ENCODE data around the gene GNAO1. TPM values are rescaled to one million over a fixed set of nuclear protein-coding genes. Genes with fewer than 3 reads are reported as not detected.

GNAO1 gene
- total RNA-seq, 2 donors from 2014 or later = 6.1 to 23.6 TPM

DNA sequence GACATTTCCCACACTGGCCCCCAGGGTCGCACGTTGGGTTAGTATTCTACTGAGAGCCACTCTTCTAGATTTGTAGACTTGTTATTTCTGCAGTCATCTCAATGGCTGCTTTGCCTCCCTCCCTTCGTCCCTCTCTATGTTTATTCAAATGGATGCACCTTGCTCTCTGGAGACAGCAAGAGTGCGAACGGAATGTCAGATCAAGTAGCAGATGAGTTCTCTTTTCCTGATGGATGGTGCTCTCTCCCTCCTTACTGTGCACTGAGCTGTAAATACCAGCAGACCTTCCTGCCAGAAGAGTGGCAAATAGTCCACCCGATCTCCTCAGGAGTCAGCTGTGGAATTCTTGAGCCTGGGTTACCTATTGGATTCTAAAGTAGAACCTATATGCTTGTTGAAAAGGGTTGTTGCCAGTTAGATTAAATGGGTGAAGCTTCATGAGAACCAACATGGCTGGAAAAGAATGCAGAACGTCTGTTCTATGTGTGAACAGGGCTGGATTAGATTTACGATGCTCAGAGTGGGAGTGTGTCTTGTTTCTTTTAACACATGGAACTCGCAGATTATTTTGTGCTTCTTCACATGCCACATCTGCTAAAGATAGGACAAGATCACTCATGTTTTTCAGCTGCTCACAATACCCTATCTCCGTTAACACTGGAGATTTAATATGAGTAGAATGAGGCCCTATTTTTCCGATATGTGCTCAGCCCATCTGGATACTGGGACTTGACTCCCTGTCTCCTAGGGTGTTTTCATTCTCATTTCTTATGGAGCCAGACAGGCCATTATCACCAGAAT, 6.1 kb downstream of the GNAO1 start:
- Histone ChIP-seq H3K4me1 (replicated peaks) (no peaks in the 10 kb centered on the region), H3K36me3 (no peaks in the 10 kb centered on the region), H3K27me3 (replicated peaks; ENCODE audit: insufficient read depth) (no peaks in the 10 kb centered on the region), H3K27ac (no peak overlapping the region), H3K4me3 (no peak overlapping the region), H3K9me3 (no peaks in the 10 kb centered on the region)
- intact Hi-C loops (cut with DNase I) = no loop called here
- TF ChIP-seq POLR2AphosphoS5 (IDR thresholded peaks at IDR 0.05) (no peak), POLR2A (IDR thresholded peaks at IDR 0.05) (no peak)
- TF ChIP-seq, protein P1, sequence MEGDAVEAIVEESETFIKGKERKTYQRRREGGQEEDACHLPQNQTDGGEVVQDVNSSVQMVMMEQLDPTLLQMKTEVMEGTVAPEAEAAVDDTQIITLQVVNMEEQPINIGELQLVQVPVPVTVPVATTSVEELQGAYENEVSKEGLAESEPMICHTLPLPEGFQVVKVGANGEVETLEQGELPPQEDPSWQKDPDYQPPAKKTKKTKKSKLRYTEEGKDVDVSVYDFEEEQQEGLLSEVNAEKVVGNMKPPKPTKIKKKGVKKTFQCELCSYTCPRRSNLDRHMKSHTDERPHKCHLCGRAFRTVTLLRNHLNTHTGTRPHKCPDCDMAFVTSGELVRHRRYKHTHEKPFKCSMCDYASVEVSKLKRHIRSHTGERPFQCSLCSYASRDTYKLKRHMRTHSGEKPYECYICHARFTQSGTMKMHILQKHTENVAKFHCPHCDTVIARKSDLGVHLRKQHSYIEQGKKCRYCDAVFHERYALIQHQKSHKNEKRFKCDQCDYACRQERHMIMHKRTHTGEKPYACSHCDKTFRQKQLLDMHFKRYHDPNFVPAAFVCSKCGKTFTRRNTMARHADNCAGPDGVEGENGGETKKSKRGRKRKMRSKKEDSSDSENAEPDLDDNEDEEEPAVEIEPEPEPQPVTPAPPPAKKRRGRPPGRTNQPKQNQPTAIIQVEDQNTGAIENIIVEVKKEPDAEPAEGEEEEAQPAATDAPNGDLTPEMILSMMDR (IDR thresholded peaks at IDR 0.05) = no peak
- 54% methylated on average over 11 of the region's 11 CpGs for WGBS
- no peak for DNase-seq (ENCODE audit: low spot score)

GRCh38 chr16:56198006-56198754, 6.9 kb downstream of the GNAO1 start:
- H3K9me3 ChIP-seq = no peaks in the 10 kb centered on the region
- no peaks in the 10 kb centered on the region for H3K4me1 ChIP-seq (replicated peaks)
- H3K36me3 ChIP-seq = no peaks in the 10 kb centered on the region
- no peak for DNase-seq (ENCODE audit: low spot score)
- no peak overlapping the region for H3K27ac ChIP-seq
- TF ChIP-seq POLR2A (IDR thresholded peaks at IDR 0.05) (no peak), POLR2AphosphoS5 (IDR thresholded peaks at IDR 0.05) (no peak)
- TF ChIP-seq, protein P1 (IDR thresholded peaks at IDR 0.05) = no peak
- intact Hi-C loops (cut with DNase I) = no loop called here
- H3K27me3 ChIP-seq (replicated peaks; ENCODE audit: insufficient read depth) = no peaks in the 10 kb centered on the region
- H3K4me3 ChIP-seq = no peak overlapping the region

GRCh38 chr16:56198755-56199114, 7.4 kb downstream of the GNAO1 start:
- Histone ChIP-seq H3K4me3 (no peak overlapping the region), H3K27me3 (replicated peaks; ENCODE audit: insufficient read depth) (no peaks in the 10 kb centered on the region), H3K27ac (no peak overlapping the region), H3K4me1 (replicated peaks) (no peaks in the 10 kb centered on the region), H3K9me3 (no peaks in the 10 kb centered on the region), H3K36me3 (no peaks in the 10 kb centered on the region)
- 58% methylated on average over 4 of the region's 4 CpGs for WGBS
- DNase-seq (ENCODE audit: low spot score) = no peak
- intact Hi-C loops (cut with DNase I) = no loop called here
- TF ChIP-seq, protein P1 (IDR thresholded peaks at IDR 0.05) = no peak
- TF ChIP-seq POLR2A (IDR thresholded peaks at IDR 0.05) (no peak), POLR2AphosphoS5 (IDR thresholded peaks at IDR 0.05) (no peak)

DNA sequence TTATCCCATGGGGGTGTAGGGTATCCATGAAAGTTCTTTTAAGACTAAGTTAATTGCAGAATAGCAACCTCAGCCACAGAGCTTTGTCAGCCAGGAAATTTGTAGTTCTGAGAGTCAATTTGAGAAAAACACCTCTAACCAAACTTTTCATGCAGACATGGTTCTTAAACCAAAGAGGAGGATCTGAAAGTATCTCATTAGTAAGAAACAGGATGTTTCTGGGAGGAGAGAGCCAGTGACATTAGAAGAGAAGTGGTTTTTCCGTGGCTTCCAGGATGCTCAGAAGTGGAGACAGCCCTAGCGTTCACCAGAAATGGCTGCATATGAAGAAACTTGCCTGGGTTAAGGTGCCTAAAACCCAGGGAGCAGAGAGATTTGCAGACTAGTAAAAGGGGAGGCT, 7.9 kb downstream of the GNAO1 start:
- no peaks in the 10 kb centered on the region for H3K4me1 ChIP-seq (replicated peaks)
- no peaks in the 10 kb centered on the region for H3K27me3 ChIP-seq (replicated peaks; ENCODE audit: insufficient read depth)
- intact Hi-C loops (cut with DNase I) = no loop called here
- TF ChIP-seq, protein P1 (IDR thresholded peaks at IDR 0.05) = no peak
- TF ChIP-seq POLR2AphosphoS5 (IDR thresholded peaks at IDR 0.05) = no peak
- H3K4me3 ChIP-seq = no peak overlapping the region
- 69% methylated on average over 2 of the region's 2 CpGs for WGBS
- H3K27ac ChIP-seq = no peak overlapping the region
- no peaks in the 10 kb centered on the region for H3K36me3 ChIP-seq
- H3K9me3 ChIP-seq = no peaks in the 10 kb centered on the region
- DNase-seq (ENCODE audit: low spot score) = no peak
